Right atrium auricular region (tissue), 2 donors: ENCODE results near the gene ANKRD39. TPM values are rescaled to one million over a fixed set of nuclear protein-coding genes. Genes with fewer than 3 reads are reported as not detected.

Experiments
- DNase-seq: peaks from one replicate; pipeline ENCODE4 v3.0.0-alpha.2; 2019; ENCODE audit warnings: low spot score
- H3K27ac ChIP-seq, 2 donors: fragments of 200-600 bp; sonication (generic); 1 replicate in 1 of 2; 2 replicates in 1 of 2; pipeline ENCODE4 v1.5.1; 2016 to 2019
- H3K27me3 ChIP-seq, 2 donors: fragments of 200-600 bp; sonication (generic); one replicate each; pipeline versions ENCODE4 v1.5.1 to v1.6.0; 2017 to 2019
- H3K36me3 ChIP-seq: fragments of 200-600 bp; sonication (generic); one replicate; pipeline ENCODE4 v1.5.1; 2016
- H3K4me1 ChIP-seq, 2 donors: fragments of 200-600 bp; sonication (generic); one replicate each; pipeline versions ENCODE4 v1.5.1 to v1.6.0; 2017 to 2019
- H3K4me3 ChIP-seq, 2 donors: fragments of 200-600 bp; sonication (generic); 1 replicate in 1 of 2; 2 replicates in 1 of 2; pipeline ENCODE4 v1.5.1; 2017 to 2019; ENCODE audit warnings: mild to moderate bottlenecking in 1 of 2, moderate library complexity in 1 of 2
- H3K9me3 ChIP-seq, 2 donors: fragments of 200-600 bp; sonication (generic); one replicate each; pipeline ENCODE4 v1.5.1; 2019
- total RNA-seq, 2 donors: library from RNA; depleted of rRNA; stranded (reverse); fragments of >200 nt; gene quantifications; one replicate each; pipeline ENCODE4 v1.1.0, GENCODE V29; 2016
- TF ChIP-seq, protein P1 (sequence below), 2 donors: fragments of 200-600 bp; sonication (generic); IDR thresholded peaks; one replicate each; pipeline ENCODE4 v1.5.1; 2019; ENCODE audit warnings: antibody characterized with exemption in 2 of 2

The ANKRD39 gene
- total RNA-seq, 2 donors from 2014 or later = 8.7 to 12.2 TPM

DNA sequence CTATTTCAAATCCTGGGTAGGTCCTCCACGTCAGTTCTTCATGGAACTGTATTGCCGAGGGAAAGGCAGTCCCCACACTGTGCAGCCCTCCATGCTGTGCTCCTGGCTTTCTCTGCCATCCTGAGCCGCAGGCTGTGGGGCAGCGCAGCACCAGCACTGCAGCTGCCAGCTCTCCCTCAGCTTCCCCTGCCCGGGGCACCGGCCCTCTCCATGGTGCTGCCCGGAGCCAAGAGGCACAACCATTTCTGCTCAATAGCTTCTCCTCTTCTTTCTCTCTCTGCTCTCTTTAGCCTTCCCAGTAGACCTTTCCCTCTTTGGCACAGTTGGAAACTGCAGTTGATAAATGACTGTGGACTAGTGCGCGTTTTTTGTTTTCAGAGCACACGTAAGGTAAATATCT, 26.1 kb downstream of the ANKRD39 start:
- Histone ChIP-seq H3K36me3 (peaks cover 62% of the 10 kb centered on the region), H3K9me3 (no peaks in the 10 kb centered on the region), H3K27ac (no peak overlapping the region), H3K4me1 (peaks cover 0 to 18% of the 10 kb centered on the region in 2 donors), H3K4me3 (no peak overlapping the region), H3K27me3 (no peaks in the 10 kb centered on the region)
- DNase-seq = no peak
- TF ChIP-seq, protein P1, sequence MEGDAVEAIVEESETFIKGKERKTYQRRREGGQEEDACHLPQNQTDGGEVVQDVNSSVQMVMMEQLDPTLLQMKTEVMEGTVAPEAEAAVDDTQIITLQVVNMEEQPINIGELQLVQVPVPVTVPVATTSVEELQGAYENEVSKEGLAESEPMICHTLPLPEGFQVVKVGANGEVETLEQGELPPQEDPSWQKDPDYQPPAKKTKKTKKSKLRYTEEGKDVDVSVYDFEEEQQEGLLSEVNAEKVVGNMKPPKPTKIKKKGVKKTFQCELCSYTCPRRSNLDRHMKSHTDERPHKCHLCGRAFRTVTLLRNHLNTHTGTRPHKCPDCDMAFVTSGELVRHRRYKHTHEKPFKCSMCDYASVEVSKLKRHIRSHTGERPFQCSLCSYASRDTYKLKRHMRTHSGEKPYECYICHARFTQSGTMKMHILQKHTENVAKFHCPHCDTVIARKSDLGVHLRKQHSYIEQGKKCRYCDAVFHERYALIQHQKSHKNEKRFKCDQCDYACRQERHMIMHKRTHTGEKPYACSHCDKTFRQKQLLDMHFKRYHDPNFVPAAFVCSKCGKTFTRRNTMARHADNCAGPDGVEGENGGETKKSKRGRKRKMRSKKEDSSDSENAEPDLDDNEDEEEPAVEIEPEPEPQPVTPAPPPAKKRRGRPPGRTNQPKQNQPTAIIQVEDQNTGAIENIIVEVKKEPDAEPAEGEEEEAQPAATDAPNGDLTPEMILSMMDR (IDR thresholded peaks at IDR 0.05) = no peak

DNA sequence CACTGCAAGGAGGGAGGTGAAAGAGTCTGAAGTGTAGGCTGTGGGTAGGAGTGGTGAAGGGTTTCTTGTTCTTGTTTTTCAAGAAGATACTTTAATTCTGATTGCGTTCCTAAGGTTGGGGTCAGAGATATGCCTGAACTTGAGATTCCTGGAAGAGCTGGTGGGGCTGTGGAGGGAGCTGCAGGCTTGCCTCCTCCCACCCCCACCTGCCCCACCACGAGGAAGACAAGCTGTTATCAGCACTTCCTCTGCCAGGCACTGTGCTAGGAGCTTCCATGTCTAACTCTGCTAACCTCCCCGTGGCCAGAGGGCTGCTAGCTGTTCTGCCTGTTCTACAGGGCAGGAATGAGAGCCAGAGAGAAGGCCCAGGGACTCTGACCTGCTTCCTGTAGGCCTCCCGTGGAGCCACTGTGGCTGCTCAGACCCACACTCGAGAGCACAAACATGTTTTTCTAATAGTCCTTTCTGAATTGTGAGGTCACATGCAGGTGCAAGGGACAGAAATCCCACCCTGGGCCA, 27.7 kb downstream of the ANKRD39 start:
- Histone ChIP-seq H3K27ac (no peak overlapping the region), H3K9me3 (no peaks in the 10 kb centered on the region), H3K4me3 (no peak overlapping the region), H3K36me3 (peaks cover 78% of the 10 kb centered on the region), H3K27me3 (no peaks in the 10 kb centered on the region), H3K4me1 (peaks cover 0 to 18% of the 10 kb centered on the region in 2 donors)
- TF ChIP-seq, protein P1 (IDR thresholded peaks at IDR 0.05) = no peak
- DNase-seq = no peak

DNA sequence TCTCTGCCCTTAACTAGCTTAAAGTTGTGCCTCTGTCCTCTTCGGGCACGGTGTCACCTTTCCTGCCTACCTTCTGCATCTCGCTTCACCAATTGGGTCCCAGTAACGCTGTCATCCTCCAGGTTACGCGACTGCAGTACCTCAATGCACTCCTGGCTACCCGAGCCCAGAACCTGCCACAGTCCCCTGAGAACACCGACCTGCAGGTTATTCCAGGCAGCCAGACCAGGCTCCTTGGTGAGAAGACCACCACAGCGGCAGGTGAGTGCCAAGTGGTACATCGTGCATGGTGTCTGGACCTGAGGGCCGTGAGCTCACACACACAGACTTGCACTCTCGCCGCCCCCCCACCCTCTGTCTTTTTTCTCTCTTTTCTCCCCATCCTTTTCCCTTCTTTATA, 28.9 kb downstream of the ANKRD39 start:
- Histone ChIP-seq H3K9me3 (no peaks in the 10 kb centered on the region), H3K36me3 (peaks cover 83% of the 10 kb centered on the region), H3K27me3 (no peaks in the 10 kb centered on the region), H3K27ac (no peak overlapping the region), H3K4me3 (no peak overlapping the region), H3K4me1 (peaks cover 0 to 26% of the 10 kb centered on the region in 2 donors)
- DNase-seq = no peak
- TF ChIP-seq, protein P1 (IDR thresholded peaks at IDR 0.05) = no peak

DNA sequence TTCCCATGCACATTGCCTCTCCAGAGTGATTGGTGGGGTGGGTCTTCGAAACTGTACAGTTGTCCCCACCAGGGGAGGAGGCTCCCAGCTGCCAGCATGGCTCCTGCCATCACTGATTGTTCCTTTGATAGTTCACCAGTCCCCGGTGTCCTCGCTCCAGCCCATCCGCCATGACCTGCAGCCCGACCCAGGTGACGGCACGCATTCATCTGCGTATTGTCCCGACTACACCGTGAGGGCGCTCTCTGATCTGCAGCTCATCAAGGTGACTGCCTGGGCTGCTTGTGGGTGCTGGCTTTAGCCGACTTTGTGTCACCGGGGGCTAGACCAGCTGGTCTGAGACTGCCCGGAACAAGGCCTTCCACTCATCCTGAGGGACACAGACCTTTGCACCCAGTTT, 29.4 kb downstream of the ANKRD39 start:
- Histone ChIP-seq H3K27ac (no peak overlapping the region), H3K27me3 (no peaks in the 10 kb centered on the region), H3K36me3 (peaks cover 83% of the 10 kb centered on the region), H3K9me3 (no peaks in the 10 kb centered on the region), H3K4me3 (no peak overlapping the region), H3K4me1 (peaks cover 0 to 29% of the 10 kb centered on the region in 2 donors)
- DNase-seq = no peak
- TF ChIP-seq, protein P1 (IDR thresholded peaks at IDR 0.05) = no peak

DNA sequence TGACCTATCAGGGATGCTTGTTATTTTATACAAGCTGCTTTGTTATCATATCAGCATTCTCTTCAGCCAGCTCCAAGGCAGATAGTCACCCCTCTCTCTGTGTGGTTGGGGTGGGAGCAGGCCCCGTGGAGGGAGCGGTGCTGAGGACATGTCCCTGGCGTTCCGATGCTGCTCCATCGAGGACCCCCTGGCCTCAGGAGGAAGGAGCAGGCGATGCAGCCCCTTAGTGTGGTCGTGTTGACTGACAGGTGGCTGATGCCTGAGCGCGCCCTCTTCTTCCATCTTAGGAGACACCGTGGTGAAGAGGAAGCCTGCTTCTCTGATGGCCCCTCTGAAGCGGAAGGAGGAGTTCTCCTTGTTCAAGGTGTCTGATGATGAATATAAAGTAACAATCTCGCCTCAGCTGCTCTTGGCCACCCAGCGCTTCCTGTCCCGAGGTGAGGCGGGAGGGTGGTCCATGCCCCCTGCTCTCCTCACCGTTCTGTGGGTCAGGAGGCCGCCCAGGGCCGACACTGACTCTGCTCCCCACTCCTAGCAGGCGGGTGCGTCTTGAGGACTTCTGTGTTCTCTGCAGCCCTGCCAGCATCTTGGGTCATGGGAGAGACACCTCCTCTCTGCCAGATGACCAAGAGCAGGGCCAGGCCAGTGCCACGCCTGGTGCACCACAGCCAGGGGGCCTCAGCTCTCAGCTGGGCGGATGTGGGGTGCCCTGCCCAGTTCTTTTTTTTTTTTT, 31.1 kb downstream of the ANKRD39 start:
- Histone ChIP-seq H3K36me3 (peaks cover 68% of the 10 kb centered on the region), H3K27me3 (no peaks in the 10 kb centered on the region), H3K4me1 (peaks cover 0 to 24% of the 10 kb centered on the region in 2 donors), H3K27ac (no peak overlapping the region), H3K4me3 (no peak overlapping the region), H3K9me3 (no peaks in the 10 kb centered on the region)
- TF ChIP-seq, protein P1 (IDR thresholded peaks at IDR 0.05) = no peak
- no peak for DNase-seq
